H9 (cell line): ENCODE measurements around the gene PHLPP2. TPM values are rescaled to one million over a fixed set of nuclear protein-coding genes. Genes with fewer than 3 reads are reported as not detected.

ENCODE experiments used
- DNase-seq: peaks from one replicate; pipeline ENCODE4 v3.0.0-alpha.2; 2017
- H2AFZ ChIP-seq: one replicate; pipeline ENCODE4 v1.6.1; 2013; ENCODE audit warnings: mild to moderate bottlenecking, low read length, control low read depth, moderate library complexity
- H2AK5ac ChIP-seq: 2 replicates; pipeline ENCODE4 v1.6.1; 2013; ENCODE audit warnings: low read length, control low read depth, mixed read lengths; ENCODE audit not compliant: insufficient read length
- H2BK120ac ChIP-seq: one replicate; pipeline ENCODE4 v1.6.1; 2013; ENCODE audit warnings: low read depth, mild to moderate bottlenecking, low read length, control low read depth, inconsistent platforms; ENCODE audit not compliant: poor library complexity, severe bottlenecking
- H2BK12ac ChIP-seq: 2 replicates; pipeline ENCODE4 v1.6.1; 2013; ENCODE audit warnings: low read length, control low read depth, mixed read lengths, low read depth; ENCODE audit not compliant: insufficient read length
- H2BK15ac ChIP-seq: 2 replicates; pipeline ENCODE4 v1.6.1; 2013; ENCODE audit warnings: low read depth, low read length, control low read depth
- H2BK20ac ChIP-seq: one replicate; pipeline ENCODE4 v1.6.1; 2013; ENCODE audit warnings: low read depth, mild to moderate bottlenecking, low read length, control low read depth, inconsistent platforms; ENCODE audit not compliant: poor library complexity, severe bottlenecking
- H2BK5ac ChIP-seq: 2 replicates; pipeline ENCODE4 v1.6.1; 2013; ENCODE audit warnings: low read length, control low read depth, mixed read lengths; ENCODE audit not compliant: insufficient read length
- H3K14ac ChIP-seq: 2 replicates; pipeline ENCODE4 v1.6.1; 2013; ENCODE audit warnings: low read length, control low read depth; ENCODE audit not compliant: insufficient read depth
- H3K18ac ChIP-seq: 2 replicates; pipeline ENCODE4 v1.6.1; 2013; ENCODE audit warnings: low read depth, mild to moderate bottlenecking, mixed read lengths, low read length, control low read depth; ENCODE audit not compliant: insufficient read length
- H3K23ac ChIP-seq: 2 replicates; pipeline ENCODE4 v1.6.1; 2013; ENCODE audit warnings: low read length, control low read depth, mixed read lengths, low read depth; ENCODE audit not compliant: insufficient read length
- H3K23me2 ChIP-seq: 2 replicates; pipeline ENCODE4 v1.6.1; 2013; ENCODE audit warnings: low read depth, mild to moderate bottlenecking, mixed read lengths, low read length, control low read depth; ENCODE audit not compliant: insufficient read length, poor library complexity, severe bottlenecking
- H3K27ac ChIP-seq: 2 replicates; pipeline ENCODE4 v1.5.1; 2013; ENCODE audit warnings: low read length, control low read depth, mixed read lengths, low read depth; ENCODE audit not compliant: insufficient read length
- H3K27me3 ChIP-seq: 2 replicates; pipeline ENCODE4 v1.6.1; 2013; ENCODE audit warnings: low read length, control low read depth, inconsistent platforms; ENCODE audit not compliant: insufficient read depth
- H3K4ac ChIP-seq: 2 replicates; pipeline ENCODE4 v1.6.1; 2013; ENCODE audit warnings: low read depth, mild to moderate bottlenecking, control low read depth, inconsistent platforms, low read length, moderate library complexity
- H3K4me1 ChIP-seq: 2 replicates; pipeline ENCODE4 v1.6.1; 2013; ENCODE audit warnings: low read length, control low read depth, inconsistent platforms; ENCODE audit not compliant: insufficient read depth
- H3K4me2 ChIP-seq: 2 replicates; pipeline ENCODE4 v1.6.1; 2013; ENCODE audit warnings: low read length, control low read depth, mixed read lengths; ENCODE audit not compliant: insufficient read length, insufficient read depth
- H3K56ac ChIP-seq: 2 replicates; pipeline ENCODE4 v1.6.1; 2013; ENCODE audit warnings: low read depth, mild to moderate bottlenecking, mixed read lengths, low read length, control low read depth; ENCODE audit not compliant: insufficient read length
- H3K79me1 ChIP-seq: 2 replicates; pipeline ENCODE4 v1.6.1; 2013; ENCODE audit warnings: low read depth, mild to moderate bottlenecking, moderate library complexity, low read length, control low read depth, inconsistent platforms; ENCODE audit not compliant: insufficient read depth, poor library complexity, severe bottlenecking
- H3K79me2 ChIP-seq: 2 replicates; pipeline ENCODE4 v1.6.1; 2013; ENCODE audit warnings: low read length, control low read depth, inconsistent platforms; ENCODE audit not compliant: insufficient read depth
- H3K9ac ChIP-seq: 2 replicates; pipeline ENCODE4 v1.6.1; 2013; ENCODE audit warnings: low read length, control low read depth, mixed read lengths; ENCODE audit not compliant: insufficient read length; ENCODE audit errors: extremely low read depth
- H3K9me3 ChIP-seq: one replicate; pipeline ENCODE4 v1.6.1; 2013; ENCODE audit warnings: low read depth, low read length, inconsistent platforms; ENCODE audit not compliant: control insufficient read depth
- H3T11ph ChIP-seq: one replicate; pipeline ENCODE4 v1.6.1; 2013; ENCODE audit warnings: mild to moderate bottlenecking, low read length, control low read depth, inconsistent platforms
- H4K20me1 ChIP-seq: one replicate; pipeline ENCODE4 v1.6.1; 2013; ENCODE audit not compliant: control insufficient read depth, insufficient read length, insufficient read depth
- H4K5ac ChIP-seq: 2 replicates; pipeline ENCODE4 v1.6.1; 2013; ENCODE audit warnings: low read depth, mild to moderate bottlenecking, mixed read lengths, low read length, control low read depth; ENCODE audit not compliant: insufficient read length
- H4K8ac ChIP-seq: replicated peaks from 2 replicates; pipeline ENCODE4 v1.6.1; 2013; ENCODE audit warnings: low read length, control low read depth, mixed read lengths, low read depth; ENCODE audit not compliant: insufficient read length
- H4K91ac ChIP-seq: 2 replicates; pipeline ENCODE4 v1.6.1; 2013; ENCODE audit warnings: low read depth, mild to moderate bottlenecking, moderate library complexity, mixed read lengths, low read length, control low read depth; ENCODE audit not compliant: insufficient read length
- H3K27ac Mint-ChIP-seq, 3 experiments: 2 replicates in 2 of 3; 3 replicates in 1 of 3; pipeline ENCODE4 v1.8.0; 2020 to 2021; ENCODE audit warnings: mixed read lengths in 3 of 3, mild to moderate bottlenecking in 1 of 3, moderate library complexity in 1 of 3
- H3K27me3 Mint-ChIP-seq: 2 replicates; pipeline ENCODE4 v1.8.0; 2021; ENCODE audit warnings: low read depth, mild to moderate bottlenecking, moderate library complexity, mixed read lengths
- H3K36me3 Mint-ChIP-seq, 3 experiments: 2 replicates in 2 of 3; 3 replicates in 1 of 3; pipeline ENCODE4 v1.8.0; 2020 to 2021; ENCODE audit warnings: low read depth in 3 of 3, mixed read lengths in 3 of 3; ENCODE audit not compliant: insufficient read depth in 1 of 3
- H3K4me1 Mint-ChIP-seq, 2 experiments: 2 replicates each; pipeline ENCODE4 v1.8.0; 2020; ENCODE audit warnings: mixed read lengths in 2 of 2
- H3K4me3 Mint-ChIP-seq, 2 experiments: 2 replicates in 1 of 2; 3 replicates in 1 of 2; pipeline ENCODE4 v1.8.0; 2020 to 2021; ENCODE audit warnings: mild to moderate bottlenecking in 2 of 2, mixed read lengths in 2 of 2, moderate library complexity in 1 of 2
- H3K9me3 Mint-ChIP-seq, 2 experiments: 2 replicates in 1 of 2; 3 replicates in 1 of 2; pipeline ENCODE4 v1.8.0; 2020; ENCODE audit warnings: mild to moderate bottlenecking in 2 of 2, mixed read lengths in 2 of 2, moderate library complexity in 1 of 2
- CTCF ChIP-seq: fragments of 200-600 bp; sonication (generic); conservative IDR thresholded peaks from 3 replicates; pipeline ENCODE4 v1.8.0; 2021; ENCODE audit warnings: antibody characterized with exemption, mild to moderate bottlenecking
- WGBS: extraction: QIAGEN DNeasy Blood & Tissue Kit; methylation state at CpG from one replicate; pipeline ENCODE4 v1.1.7; 2013; ENCODE audit warnings: missing lambda C conversion rate, low lambda C conversion rate, mixed read lengths; ENCODE audit not compliant: insufficient read length; ENCODE audit errors: extremely low coverage; 5-methylcytosine and 5-hydroxymethylcytosine counted together
- total RNA-seq: library from RNA; stranded (reverse); gene quantifications from 2 replicates; pipeline ENCODE4 v1.2.1, GENCODE V29; 2021

Gene PHLPP2
- total RNA-seq, 1 experiment from 2014 or later = 23.2 TPM

- H2BK15ac ChIP-seq = no peak overlapping the region
- no peak for TF ChIP-seq CTCF
- H3K14ac ChIP-seq = no peak overlapping the region
- Mint-ChIP-seq H3K4me3 (no peak overlapping the region), H3K9me3 (no peaks in the 10 kb centered on the region), H3K36me3 (peaks cover 7 to 58% (median 31%) of the 10 kb centered on the region in 3 experiments; a peak in 6 of 7 replicates), H3K27ac (no peak overlapping the region), H3K4me1 (peaks cover 3 to 11% of the 10 kb centered on the region in 2 experiments; a peak in 3 of 4 replicates), H3K27me3 (no peaks in the 10 kb centered on the region)
- no peak overlapping the region for H2BK12ac ChIP-seq
- H2AFZ ChIP-seq = no peak overlapping the region
- H3K23ac ChIP-seq = no peak overlapping the region
- no peaks in the 10 kb centered on the region for H3K4me1 ChIP-seq
- no peak overlapping the region for H4K8ac ChIP-seq
- no peaks in the 10 kb centered on the region for H3K23me2 ChIP-seq
- no peaks in the 10 kb centered on the region for H3K27me3 ChIP-seq
- no peak overlapping the region for H4K5ac ChIP-seq
- H3K18ac ChIP-seq = no peak overlapping the region
- H4K20me1 ChIP-seq = no peaks in the 10 kb centered on the region
- DNase-seq = no peak
- no peaks in the 10 kb centered on the region for H3K9me3 ChIP-seq
- no peak overlapping the region for H3K56ac ChIP-seq
- H2BK5ac ChIP-seq = no peak overlapping the region
- H2BK120ac ChIP-seq = no peak overlapping the region
- no peak overlapping the region for H3T11ph ChIP-seq
- H3K9ac ChIP-seq = no peak overlapping the region
- no peak overlapping the region for H2BK20ac ChIP-seq
- H4K91ac ChIP-seq = no peak overlapping the region
- no peaks in the 10 kb centered on the region for H3K79me1 ChIP-seq
- H3K27ac ChIP-seq = no peak overlapping the region
- no peaks in the 10 kb centered on the region for H3K79me2 ChIP-seq
- WGBS = no CpG with 5 or more reads among the region's 2 CpGs
- H2AK5ac ChIP-seq = no peak overlapping the region
- no peak overlapping the region for H3K4ac ChIP-seq
- no peak overlapping the region for H3K4me2 ChIP-seq
These were observed 76.3 kb downstream of the PHLPP2 start for GRCh38 chr16:71648162-71648561.
